Measurements from ENCODE around the gene ZNF230.

- TF ChIP-seq, protein P1, sequence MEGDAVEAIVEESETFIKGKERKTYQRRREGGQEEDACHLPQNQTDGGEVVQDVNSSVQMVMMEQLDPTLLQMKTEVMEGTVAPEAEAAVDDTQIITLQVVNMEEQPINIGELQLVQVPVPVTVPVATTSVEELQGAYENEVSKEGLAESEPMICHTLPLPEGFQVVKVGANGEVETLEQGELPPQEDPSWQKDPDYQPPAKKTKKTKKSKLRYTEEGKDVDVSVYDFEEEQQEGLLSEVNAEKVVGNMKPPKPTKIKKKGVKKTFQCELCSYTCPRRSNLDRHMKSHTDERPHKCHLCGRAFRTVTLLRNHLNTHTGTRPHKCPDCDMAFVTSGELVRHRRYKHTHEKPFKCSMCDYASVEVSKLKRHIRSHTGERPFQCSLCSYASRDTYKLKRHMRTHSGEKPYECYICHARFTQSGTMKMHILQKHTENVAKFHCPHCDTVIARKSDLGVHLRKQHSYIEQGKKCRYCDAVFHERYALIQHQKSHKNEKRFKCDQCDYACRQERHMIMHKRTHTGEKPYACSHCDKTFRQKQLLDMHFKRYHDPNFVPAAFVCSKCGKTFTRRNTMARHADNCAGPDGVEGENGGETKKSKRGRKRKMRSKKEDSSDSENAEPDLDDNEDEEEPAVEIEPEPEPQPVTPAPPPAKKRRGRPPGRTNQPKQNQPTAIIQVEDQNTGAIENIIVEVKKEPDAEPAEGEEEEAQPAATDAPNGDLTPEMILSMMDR (IDR thresholded peaks at IDR 0.05; ENCODE audit: low read depth, low read length): no peak
- TF ChIP-seq EZH2phosphoT487 (IDR thresholded peaks at IDR 0.05; ENCODE audit: low read depth): no peak
Measured at GRCh38 chr19:43997631-43998290, 5.0 kb upstream of the ZNF230 start.
